Measurements from ENCODE around the gene CACNA2D2.

DNA sequence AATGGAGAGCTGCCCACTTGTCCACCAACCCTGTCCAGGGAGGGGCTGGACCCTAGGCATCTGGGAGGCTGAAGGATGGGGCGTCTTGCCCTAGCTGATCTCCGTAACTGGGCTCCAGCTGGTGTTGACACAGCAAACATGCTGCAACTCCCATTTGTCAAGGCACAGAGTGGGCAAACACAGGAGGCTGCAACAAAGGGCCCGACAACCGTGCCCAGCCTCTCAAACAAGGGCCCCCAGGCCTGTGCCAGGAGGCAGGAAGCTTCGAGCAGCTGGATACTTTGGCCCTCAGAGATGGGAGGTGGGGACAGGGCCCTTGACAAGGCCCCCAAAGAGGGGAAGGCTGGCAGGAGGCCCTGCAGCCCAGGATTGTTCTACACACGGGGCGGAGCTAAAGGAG is 79.9 kb downstream of the CACNA2D2 start:
- TF ChIP-seq, protein P1, sequence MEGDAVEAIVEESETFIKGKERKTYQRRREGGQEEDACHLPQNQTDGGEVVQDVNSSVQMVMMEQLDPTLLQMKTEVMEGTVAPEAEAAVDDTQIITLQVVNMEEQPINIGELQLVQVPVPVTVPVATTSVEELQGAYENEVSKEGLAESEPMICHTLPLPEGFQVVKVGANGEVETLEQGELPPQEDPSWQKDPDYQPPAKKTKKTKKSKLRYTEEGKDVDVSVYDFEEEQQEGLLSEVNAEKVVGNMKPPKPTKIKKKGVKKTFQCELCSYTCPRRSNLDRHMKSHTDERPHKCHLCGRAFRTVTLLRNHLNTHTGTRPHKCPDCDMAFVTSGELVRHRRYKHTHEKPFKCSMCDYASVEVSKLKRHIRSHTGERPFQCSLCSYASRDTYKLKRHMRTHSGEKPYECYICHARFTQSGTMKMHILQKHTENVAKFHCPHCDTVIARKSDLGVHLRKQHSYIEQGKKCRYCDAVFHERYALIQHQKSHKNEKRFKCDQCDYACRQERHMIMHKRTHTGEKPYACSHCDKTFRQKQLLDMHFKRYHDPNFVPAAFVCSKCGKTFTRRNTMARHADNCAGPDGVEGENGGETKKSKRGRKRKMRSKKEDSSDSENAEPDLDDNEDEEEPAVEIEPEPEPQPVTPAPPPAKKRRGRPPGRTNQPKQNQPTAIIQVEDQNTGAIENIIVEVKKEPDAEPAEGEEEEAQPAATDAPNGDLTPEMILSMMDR (IDR thresholded peaks at IDR 0.05): no peak
- no peak for TF ChIP-seq POLR2A (IDR thresholded peaks at IDR 0.05)

All from adrenal gland (tissue), 5 donors.